Testis (tissue), 3 donors: Measurements from ENCODE around the gene NLGN4Y. TPM values are rescaled to one million over a fixed set of nuclear protein-coding genes. Genes with fewer than 3 reads are reported as not detected.

Experiments used
- DNase-seq: peaks from one replicate; pipeline ENCODE4 v3.0.0-alpha.2; 2019
- H3K27ac ChIP-seq, 2 donors: fragments of 200-600 bp; sonication (generic); one replicate each; pipeline ENCODE4 v1.5.1; 2019
- H3K27me3 ChIP-seq: fragments of 200-600 bp; sonication (generic); one replicate; pipeline ENCODE4 v1.5.1; 2019
- H3K36me3 ChIP-seq: fragments of 200-600 bp; sonication (generic); one replicate; pipeline ENCODE4 v1.5.1; 2017; ENCODE audit warnings: low read depth; ENCODE audit errors: missing control alignments
- H3K4me1 ChIP-seq: fragments of 200-600 bp; sonication (generic); one replicate; pipeline ENCODE4 v1.5.1; 2019
- H3K4me3 ChIP-seq, 2 donors: fragments of 200-600 bp; sonication (generic); one replicate each; pipeline ENCODE4 v1.5.1; 2017 to 2019
- H3K9me3 ChIP-seq: fragments of 200-600 bp; sonication (generic); one replicate; pipeline ENCODE4 v1.5.1; 2017
- CTCF ChIP-seq, 3 experiments: fragments of 450-650 bp in 2 of 3; fragments of 200-600 bp in 1 of 3; sonication (generic) in 1 of 3; IDR thresholded peaks; one replicate each; pipeline ENCODE4 v1.5.1; 2016 to 2019; ENCODE audit warnings: antibody characterized with exemption in 3 of 3, mild to moderate bottlenecking in 2 of 3, moderate library complexity in 1 of 3
- POLR2A ChIP-seq: fragments of 450-650 bp; IDR thresholded peaks from one replicate; pipeline ENCODE4 v1.6.1; 2017; ENCODE audit warnings: antibody characterized with exemption, mild to moderate bottlenecking, moderate library complexity
- WGBS, 2 donors: methylation state at CpG; one replicate each; pipeline ENCODE4 v1.1.5; 2018; 5-methylcytosine and 5-hydroxymethylcytosine counted together
- intact Hi-C: fragments of 100-400 bp; cut with DNase I; formaldehyde crosslinking; loops from one replicate; pipeline ENCODE4 v1.15.1; 2023; ENCODE audit warnings: low total_unique reads
- polyA plus RNA-seq: library from polyadenylated mRNA; stranded (reverse); fragments of 350-450 nt; fragmentation: Illumina TruSeq; extraction: RNeasy Lipid Tissue Mini Kit (QIAGEN cat#74804); gene quantifications from one replicate; pipeline ENCODE4 v1.2.3, GENCODE V29; 2014; ENCODE audit warnings: low read depth, low replicate concordance; ENCODE audit not compliant: insufficient read depth
- total RNA-seq, 2 donors: library from RNA; depleted of rRNA; stranded (reverse); fragments of >200 nt; gene quantifications; one replicate each; pipeline ENCODE4 v1.2.3, GENCODE V29; 2016

Gene NLGN4Y
- total and polyA plus RNA-seq, 3 donors from 2014 or later, result 1.1 to 8.5 (median 1.7) TPM

- 93 to 95% methylated on average over 2 of the region's 2 CpGs for WGBS, 2 donors
- TF ChIP-seq CTCF (IDR thresholded peaks at IDR 0.05) (no peak), POLR2A (no peak)
- H3K4me1 ChIP-seq, result no peaks in the 10 kb centered on the region
- no peaks in the 10 kb centered on the region for H3K9me3 ChIP-seq
- H3K4me3 ChIP-seq, result no peak overlapping the region
- intact Hi-C loops, result no loop called here
- H3K27ac ChIP-seq, result no peak overlapping the region
- no peaks in the 10 kb centered on the region for H3K36me3 ChIP-seq
- DNase-seq, result no peak
- H3K27me3 ChIP-seq, result no peaks in the 10 kb centered on the region
These were observed 109.4 kb downstream of the NLGN4Y start for GRCh38 chrY:14633718-14634117.

- H3K27me3 ChIP-seq, result no peaks in the 10 kb centered on the region
- no peak overlapping the region for H3K27ac ChIP-seq
- H3K36me3 ChIP-seq, result no peaks in the 10 kb centered on the region
- TF ChIP-seq CTCF (IDR thresholded peaks at IDR 0.05), result no peak
- no peak for TF ChIP-seq POLR2A
- H3K4me1 ChIP-seq, result no peaks in the 10 kb centered on the region
- intact Hi-C loops, result no loop called here
- no peak for DNase-seq
- H3K9me3 ChIP-seq, result no peaks in the 10 kb centered on the region
- H3K4me3 ChIP-seq, result no peak overlapping the region
These were observed 110.6 kb downstream of the NLGN4Y start for GRCh38 chrY:14634954-14635353.

GRCh38 chrY:14637551-14637950 is 113.2 kb downstream of the NLGN4Y start:
- H3K4me3 ChIP-seq, result no peak overlapping the region
- H3K9me3 ChIP-seq, result no peaks in the 10 kb centered on the region
- H3K4me1 ChIP-seq, result no peaks in the 10 kb centered on the region
- intact Hi-C loops, result no loop called here
- no peak for TF ChIP-seq POLR2A
- no peak for TF ChIP-seq CTCF (IDR thresholded peaks at IDR 0.05)
- no peak for DNase-seq
- no peak overlapping the region for H3K27ac ChIP-seq
- no peaks in the 10 kb centered on the region for H3K36me3 ChIP-seq
- H3K27me3 ChIP-seq, result no peaks in the 10 kb centered on the region

GRCh38 chrY:14641853-14642252 is 117.5 kb downstream of the NLGN4Y start:
- H3K36me3 ChIP-seq, result no peaks in the 10 kb centered on the region
- no peak for DNase-seq
- H3K9me3 ChIP-seq, result no peaks in the 10 kb centered on the region
- no peaks in the 10 kb centered on the region for H3K27me3 ChIP-seq
- H3K4me3 ChIP-seq, result no peak overlapping the region
- no peaks in the 10 kb centered on the region for H3K4me1 ChIP-seq
- 81 to 91% methylated on average over 2 of the region's 2 CpGs for WGBS, 2 donors
- intact Hi-C loops, result no loop called here
- no peak for TF ChIP-seq POLR2A
- TF ChIP-seq CTCF (IDR thresholded peaks at IDR 0.05), result no peak
- H3K27ac ChIP-seq, result no peak overlapping the region

- Histone ChIP-seq H3K36me3 (no peaks in the 10 kb centered on the region), H3K4me3 (no peak overlapping the region), H3K27me3 (no peaks in the 10 kb centered on the region), H3K27ac (no peak overlapping the region), H3K4me1 (no peaks in the 10 kb centered on the region), H3K9me3 (no peaks in the 10 kb centered on the region)
- 61 to 80% methylated on average over 6 of the region's 6 CpGs for WGBS, 2 donors
- intact Hi-C loops, result no loop called here
- DNase-seq, result no peak
- TF ChIP-seq CTCF (IDR thresholded peaks at IDR 0.05) (no peak), POLR2A (no peak)
These were observed 120.0 kb downstream of the NLGN4Y start for GRCh38 chrY:14644157-14644952.
